Neural progenitor cell (in vitro differentiated cells): Measurements from ENCODE around the gene PPM1L. TPM values are rescaled to one million over a fixed set of nuclear protein-coding genes. Genes with fewer than 3 reads are reported as not detected.

Experiments
- DNase-seq: peaks from one replicate; pipeline ENCODE4 v3.0.0-alpha.2; 2016; ENCODE audit warnings: low spot score
- H2AFZ ChIP-seq: fragments of 200-600 bp; sonication (generic); replicated peaks from 2 replicates; pipeline ENCODE4 v1.6.1; 2016; ENCODE audit warnings: antibody characterized with exemption
- H3F3A ChIP-seq: fragments of 200-600 bp; sonication (generic); 2 replicates; pipeline ENCODE4 v1.6.1; 2016; ENCODE audit warnings: antibody characterized with exemption, low read depth
- H3K27ac ChIP-seq: fragments of 200-600 bp; sonication (generic); 2 replicates; pipeline ENCODE4 v1.5.1; 2016; ENCODE audit warnings: mild to moderate bottlenecking
- H3K27me3 ChIP-seq: fragments of 200-600 bp; sonication (generic); 2 replicates; pipeline ENCODE4 v1.6.1; 2016; ENCODE audit warnings: mild to moderate bottlenecking, moderate library complexity
- H3K36me3 ChIP-seq: fragments of 200-600 bp; sonication (generic); 2 replicates; pipeline ENCODE4 v1.5.1; 2016
- H3K4me1 ChIP-seq: fragments of 200-600 bp; sonication (generic); 2 replicates; pipeline ENCODE4 v1.6.1; 2016; ENCODE audit warnings: mixed run types
- H3K4me2 ChIP-seq: fragments of 200-600 bp; sonication (generic); 2 replicates; pipeline ENCODE4 v1.6.1; 2016
- H3K4me3 ChIP-seq: fragments of 200-600 bp; sonication (generic); 2 replicates; pipeline ENCODE4 v1.5.1; 2016
- H3K79me2 ChIP-seq: fragments of 200-600 bp; sonication (generic); 2 replicates; pipeline ENCODE4 v1.6.1; 2016; ENCODE audit warnings: low read depth
- H3K9ac ChIP-seq: fragments of 200-600 bp; sonication (generic); 2 replicates; pipeline ENCODE4 v1.6.1; 2016
- H3K9me3 ChIP-seq: fragments of 200-600 bp; sonication (generic); 2 replicates; pipeline ENCODE4 v1.5.1; 2016; ENCODE audit warnings: low read depth
- H4K20me1 ChIP-seq: fragments of 200-600 bp; sonication (generic); 2 replicates; pipeline ENCODE4 v1.6.1; 2016; ENCODE audit warnings: low read depth
- H3K27ac Mint-ChIP-seq: 3 replicates; pipeline ENCODE4 v1.8.0; 2021; ENCODE audit warnings: mixed read lengths
- H3K27me3 Mint-ChIP-seq: 2 replicates; pipeline ENCODE4 v1.8.0; 2022; ENCODE audit warnings: low read depth, mild to moderate bottlenecking, inconsistent platforms, moderate library complexity, mixed read lengths; ENCODE audit not compliant: insufficient read depth
- H3K36me3 Mint-ChIP-seq: 3 replicates; pipeline ENCODE4 v1.8.0; 2021; ENCODE audit warnings: mixed read lengths
- H3K4me1 Mint-ChIP-seq: 3 replicates; pipeline ENCODE4 v1.8.0; 2021; ENCODE audit warnings: mixed read lengths
- H3K4me3 Mint-ChIP-seq: 3 replicates; pipeline ENCODE4 v1.8.0; 2021; ENCODE audit warnings: mild to moderate bottlenecking, moderate library complexity, mixed read lengths
- H3K9me3 Mint-ChIP-seq: 3 replicates; pipeline ENCODE4 v1.8.0; 2020; ENCODE audit warnings: mixed read lengths
- CTCF ChIP-seq: fragments of 200-600 bp; sonication (generic); IDR thresholded peaks from 2 replicates; pipeline ENCODE4 v1.5.1; 2017; ENCODE audit warnings: antibody characterized with exemption, mild to moderate bottlenecking
- EZH2 ChIP-seq: fragments of 200-600 bp; sonication (generic); IDR thresholded peaks from 2 replicates; pipeline ENCODE4 v1.6.1; 2017; ENCODE audit warnings: antibody characterized with exemption, mild to moderate bottlenecking, moderate library complexity
- EZH2phosphoT487 ChIP-seq: fragments of 200-600 bp; sonication (generic); IDR thresholded peaks from 2 replicates; pipeline ENCODE4 v1.6.1; 2017; ENCODE audit warnings: antibody characterized with exemption
- total RNA-seq: library from RNA; depleted of rRNA; stranded (reverse); fragments of >200 nt; gene quantifications from 2 replicates; pipeline ENCODE4 v1.2.3, GENCODE V29; 2015; ENCODE audit warnings: low replicate concordance

PPM1L gene
- total RNA-seq, 1 donor from 2014 or later = 16.5 TPM

- Histone ChIP-seq H3K36me3 (no peaks in the 10 kb centered on the region), H3K4me1 (peaks cover 11% of the 10 kb centered on the region), H3K79me2 (no peaks in the 10 kb centered on the region), H3K27me3 (no peaks in the 10 kb centered on the region), H3K4me2 (no peak overlapping the region), H3K9ac (no peak overlapping the region), H3K27ac (no peak overlapping the region), H3F3A (no peaks in the 10 kb centered on the region), H3K9me3 (no peaks in the 10 kb centered on the region), H4K20me1 (no peaks in the 10 kb centered on the region), H3K4me3 (no peak overlapping the region), H2AFZ (no peak overlapping the region)
- Mint-ChIP-seq H3K4me3 (no peak overlapping the region), H3K27ac (no peak overlapping the region), H3K27me3 (no peaks in the 10 kb centered on the region), H3K36me3 (peaks cover 5% of the 10 kb centered on the region), H3K4me1 (no peaks in the 10 kb centered on the region), H3K9me3 (no peaks in the 10 kb centered on the region)
- no peak for DNase-seq
- TF ChIP-seq CTCF = no peak
- no peak for TF ChIP-seq EZH2phosphoT487
- no peak for TF ChIP-seq EZH2
Observed at GRCh38 chr3:161073181-161073580, 317.1 kb downstream of the PPM1L start.

GRCh38 chr3:161081633-161082032 lies 325.6 kb downstream of the PPM1L start:
- Mint-ChIP-seq H3K4me1 (no peaks in the 10 kb centered on the region), H3K27ac (no peak overlapping the region)

GRCh38 chr3:161082063-161082462 lies 326.0 kb downstream of the PPM1L start:
- Mint-ChIP-seq H3K36me3 (no peaks in the 10 kb centered on the region), H3K4me3 (no peak overlapping the region), H3K4me1 (no peaks in the 10 kb centered on the region), H3K27ac (no peak overlapping the region), H3K27me3 (no peaks in the 10 kb centered on the region), H3K9me3 (no peaks in the 10 kb centered on the region)
- Histone ChIP-seq H3K27ac (no peak overlapping the region), H3K9ac (no peak overlapping the region), H3K36me3 (no peaks in the 10 kb centered on the region), H3F3A (no peaks in the 10 kb centered on the region), H3K4me2 (no peak overlapping the region), H3K79me2 (no peaks in the 10 kb centered on the region), H3K9me3 (no peaks in the 10 kb centered on the region), H3K27me3 (no peaks in the 10 kb centered on the region), H3K4me1 (no peaks in the 10 kb centered on the region), H4K20me1 (no peaks in the 10 kb centered on the region), H3K4me3 (no peak overlapping the region), H2AFZ (no peak overlapping the region)
- no peak for TF ChIP-seq EZH2phosphoT487
- no peak for TF ChIP-seq EZH2
- TF ChIP-seq CTCF = no peak
- DNase-seq = no peak

More at GRCh38 chr3:161081633-161082032, 325.6 kb downstream of the PPM1L start:
- H3K79me2 ChIP-seq = no peaks in the 10 kb centered on the region
- TF ChIP-seq EZH2phosphoT487 (no peak), CTCF (no peak), EZH2 (no peak)
- no peak overlapping the region for H3K4me2 ChIP-seq
- H3K4me3 ChIP-seq = no peak overlapping the region
- no peaks in the 10 kb centered on the region for H3K36me3 ChIP-seq
- H3K36me3 Mint-ChIP-seq = no peaks in the 10 kb centered on the region
- no peaks in the 10 kb centered on the region for H3K27me3 Mint-ChIP-seq
- H3K9me3 ChIP-seq = no peaks in the 10 kb centered on the region
- no peaks in the 10 kb centered on the region for H3F3A ChIP-seq
- no peaks in the 10 kb centered on the region for H3K9me3 Mint-ChIP-seq
- no peak overlapping the region for H3K4me3 Mint-ChIP-seq
- no peaks in the 10 kb centered on the region for H3K27me3 ChIP-seq
- H3K27ac ChIP-seq = no peak overlapping the region
- H3K9ac ChIP-seq = no peak overlapping the region
- no peaks in the 10 kb centered on the region for H3K4me1 ChIP-seq
- no peaks in the 10 kb centered on the region for H4K20me1 ChIP-seq
- H2AFZ ChIP-seq = no peak overlapping the region
- DNase-seq = no peak
